Measurements from ENCODE around the gene VBP1.
"Not testable (repeated sequence)": the region's sequence is repeated elsewhere in the genome, so short reads cannot be mapped to it uniquely, and the experiment has no call there.

VBP1 gene

DNA sequence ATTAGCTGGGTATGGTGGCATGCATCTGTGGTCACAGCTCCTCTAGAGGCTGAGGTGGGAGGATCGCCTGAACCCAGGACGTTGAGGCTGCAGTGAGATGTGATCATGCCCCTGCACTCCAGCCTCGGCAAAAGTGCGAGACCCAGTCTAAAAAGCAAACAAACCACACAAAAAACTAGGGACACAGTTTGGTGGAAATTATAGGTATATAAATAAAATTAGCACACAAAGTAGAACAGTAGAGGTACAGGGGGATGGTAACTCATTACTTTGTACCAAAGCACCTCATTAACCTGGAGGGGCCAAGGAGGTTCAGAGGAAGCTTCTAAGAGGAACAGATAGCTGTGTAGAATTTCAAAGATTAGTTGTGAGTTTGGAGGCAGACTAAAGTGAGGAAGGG, 5.1 kb downstream of the VBP1 start:
- peaks cover 23% of the 10 kb centered on the region for H3K36me3 ChIP-seq (ENCODE audit: control insufficient read depth, insufficient read depth, low read length)
- WGBS, 2 experiments: 90 to 100% methylated on average over 2 of the region's 4 CpGs
- no peak overlapping the region for H3K4me3 ChIP-seq (ENCODE audit: insufficient read depth, low read depth, low read length)
- peaks cover 4% of the 10 kb centered on the region for H3K4me1 ChIP-seq (ENCODE audit: control insufficient read depth, insufficient read depth, low read length)
- H3K9me3 ChIP-seq (ENCODE audit: control insufficient read depth, low read length): no peaks in the 10 kb centered on the region
- H3K27ac ChIP-seq (ENCODE audit: insufficient read depth, low read depth, low read length, poor library complexity, severe bottlenecking): no peak overlapping the region
- H3K27me3 ChIP-seq (ENCODE audit: control insufficient read depth, insufficient read depth, low read length, poor library complexity, severe bottlenecking): no peaks in the 10 kb centered on the region

DNA sequence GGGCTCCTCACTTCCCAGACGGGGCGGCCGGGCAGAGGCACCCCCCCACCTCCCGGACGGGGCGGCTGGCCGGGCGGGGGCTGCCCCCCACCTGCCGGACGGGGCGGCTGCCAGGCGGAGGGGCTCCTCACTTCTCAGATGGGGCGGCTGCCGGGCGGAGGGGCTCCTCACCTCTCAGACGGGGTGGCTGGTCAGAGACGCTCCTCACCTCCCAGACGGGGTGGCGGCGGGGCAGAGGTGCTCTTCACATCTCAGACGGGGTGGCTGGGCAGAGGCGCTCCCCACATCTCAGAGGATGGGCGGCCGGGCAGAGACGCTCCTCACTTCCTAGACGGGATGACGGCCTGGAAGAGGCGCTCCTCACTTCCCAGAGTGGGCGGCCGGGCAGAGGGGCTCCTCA, 7.5 kb downstream of the VBP1 start:
- not testable (repeated sequence) for H3K4me3 ChIP-seq (ENCODE audit: insufficient read depth, low read depth, low read length); H3K4me1 ChIP-seq (ENCODE audit: control insufficient read depth, insufficient read depth, low read length); H3K27ac ChIP-seq (ENCODE audit: insufficient read depth, low read depth, low read length, poor library complexity, severe bottlenecking); H3K27me3 ChIP-seq (ENCODE audit: control insufficient read depth, insufficient read depth, low read length, poor library complexity, severe bottlenecking); H3K9me3 ChIP-seq (ENCODE audit: control insufficient read depth, low read length)
- H3K36me3 ChIP-seq (ENCODE audit: control insufficient read depth, insufficient read depth, low read length): peaks cover 23% of the 10 kb centered on the region
- 95 to 98% methylated on average over 29 of the region's 30 CpGs for WGBS, 2 experiments

DNA sequence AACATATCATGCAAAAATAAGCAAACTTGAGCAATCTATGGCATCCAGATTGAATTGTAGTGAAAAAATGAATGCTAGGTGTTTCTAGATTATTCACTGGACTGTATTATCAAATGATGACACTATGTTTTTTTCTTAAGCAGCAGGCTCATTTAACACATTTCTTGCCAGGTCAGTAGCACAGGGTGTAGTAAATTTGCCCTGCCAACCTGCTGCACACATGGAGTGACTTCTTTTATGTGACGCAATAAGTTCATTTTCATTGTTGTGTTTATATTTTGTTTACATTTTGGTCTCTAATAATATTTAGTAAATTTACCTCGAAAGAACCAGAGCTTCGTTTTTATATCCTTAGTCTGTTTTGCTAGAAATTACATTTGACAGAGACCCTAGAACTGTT, 9.5 kb downstream of the VBP1 start:
- Histone ChIP-seq H3K4me1 (ENCODE audit: control insufficient read depth, insufficient read depth, low read length) (no peaks in the 10 kb centered on the region), H3K36me3 (ENCODE audit: control insufficient read depth, insufficient read depth, low read length) (peaks cover 20% of the 10 kb centered on the region), H3K4me3 (ENCODE audit: insufficient read depth, low read depth, low read length) (no peak overlapping the region), H3K9me3 (ENCODE audit: control insufficient read depth, low read length) (no peaks in the 10 kb centered on the region), H3K27ac (ENCODE audit: insufficient read depth, low read depth, low read length, poor library complexity, severe bottlenecking) (no peak overlapping the region), H3K27me3 (ENCODE audit: control insufficient read depth, insufficient read depth, low read length, poor library complexity, severe bottlenecking) (no peaks in the 10 kb centered on the region)
- 80 to 100% methylated on average over 2 of the region's 3 CpGs for WGBS, 2 experiments

DNA sequence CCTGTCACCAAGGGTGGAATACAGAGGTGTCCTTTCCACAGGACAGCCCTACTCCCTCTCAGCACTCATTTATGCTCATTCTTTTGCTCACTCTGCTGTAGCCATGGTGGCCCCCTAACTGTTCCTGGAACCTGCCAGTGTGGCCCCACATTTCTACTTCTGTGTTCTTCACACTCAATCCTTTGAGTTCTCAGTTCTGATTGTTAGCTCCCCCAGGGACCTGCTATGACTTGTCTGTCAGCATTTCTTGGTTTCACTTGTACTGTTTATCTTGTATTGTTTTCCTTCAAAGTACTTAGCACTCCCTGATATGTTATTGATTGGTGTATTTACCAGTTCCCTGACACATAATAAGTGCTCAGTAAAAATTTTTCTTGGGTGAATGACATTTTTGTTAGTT, 14.9 kb downstream of the VBP1 start:
- Histone ChIP-seq H3K9me3 (ENCODE audit: control insufficient read depth, low read length) (no peaks in the 10 kb centered on the region), H3K36me3 (ENCODE audit: control insufficient read depth, insufficient read depth, low read length) (peaks cover 3% of the 10 kb centered on the region), H3K4me3 (ENCODE audit: insufficient read depth, low read depth, low read length) (no peak overlapping the region)

DNA sequence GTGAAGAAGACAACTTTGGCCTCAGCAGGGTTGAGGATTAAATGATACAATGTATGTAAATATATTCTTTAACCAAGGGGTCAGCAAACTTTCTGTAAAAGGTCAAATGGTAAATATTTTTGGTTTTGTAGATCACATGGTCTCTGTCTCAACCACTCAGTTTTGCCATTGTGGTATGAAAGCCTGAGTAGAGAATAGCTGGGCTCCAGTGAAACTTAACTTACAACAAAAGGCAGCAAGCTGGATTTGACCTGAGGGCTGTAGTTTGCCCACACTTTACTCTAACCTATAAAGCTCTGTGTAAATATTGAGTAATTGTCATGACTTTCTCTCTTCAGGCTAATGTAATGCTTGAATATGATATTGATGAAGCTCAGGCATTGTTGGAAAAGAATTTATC, 19.6 kb downstream of the VBP1 start:
- Histone ChIP-seq H3K4me1 (ENCODE audit: control insufficient read depth, insufficient read depth, low read length) (no peaks in the 10 kb centered on the region), H3K9me3 (ENCODE audit: control insufficient read depth, low read length) (no peaks in the 10 kb centered on the region), H3K4me3 (ENCODE audit: insufficient read depth, low read depth, low read length) (no peak overlapping the region), H3K27me3 (ENCODE audit: control insufficient read depth, insufficient read depth, low read length, poor library complexity, severe bottlenecking) (no peaks in the 10 kb centered on the region), H3K27ac (ENCODE audit: insufficient read depth, low read depth, low read length, poor library complexity, severe bottlenecking) (no peak overlapping the region), H3K36me3 (ENCODE audit: control insufficient read depth, insufficient read depth, low read length) (peaks cover 7% of the 10 kb centered on the region)

More for the DNA sequence above, 14.9 kb downstream of the VBP1 start:
- H3K27ac ChIP-seq (ENCODE audit: insufficient read depth, low read depth, low read length, poor library complexity, severe bottlenecking): no peak overlapping the region
- no peaks in the 10 kb centered on the region for H3K27me3 ChIP-seq (ENCODE audit: control insufficient read depth, insufficient read depth, low read length, poor library complexity, severe bottlenecking)
- H3K4me1 ChIP-seq (ENCODE audit: control insufficient read depth, insufficient read depth, low read length): no peaks in the 10 kb centered on the region

DNA sequence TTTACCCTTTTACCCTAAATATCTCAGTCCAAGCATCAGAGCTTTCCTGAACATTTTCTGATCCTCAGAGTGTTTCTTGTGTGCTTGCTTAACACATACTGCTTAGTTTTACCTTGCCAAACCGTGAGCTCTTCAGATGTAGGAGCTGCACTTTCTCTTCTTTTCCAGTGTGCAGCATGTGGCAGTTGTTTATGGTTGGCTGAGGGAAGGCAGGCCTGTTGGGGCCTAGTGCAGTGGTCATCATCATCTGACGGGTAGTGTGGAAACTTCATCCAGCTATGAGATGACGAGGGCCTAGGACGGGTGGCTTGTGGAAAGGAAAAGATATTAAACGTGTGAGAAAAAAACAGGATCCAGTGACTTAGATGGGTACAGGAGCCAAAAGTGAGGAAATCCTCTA, 21.5 kb downstream of the VBP1 start:
- H3K27ac ChIP-seq (ENCODE audit: insufficient read depth, low read depth, low read length, poor library complexity, severe bottlenecking): no peak overlapping the region
- H3K9me3 ChIP-seq (ENCODE audit: control insufficient read depth, low read length): no peaks in the 10 kb centered on the region
- H3K4me3 ChIP-seq (ENCODE audit: insufficient read depth, low read depth, low read length): no peak overlapping the region
- H3K36me3 ChIP-seq (ENCODE audit: control insufficient read depth, insufficient read depth, low read length): peaks cover 7% of the 10 kb centered on the region
- H3K27me3 ChIP-seq (ENCODE audit: control insufficient read depth, insufficient read depth, low read length, poor library complexity, severe bottlenecking): no peaks in the 10 kb centered on the region
- 95 to 98% methylated on average over 5 of the region's 5 CpGs for WGBS, 2 experiments
- H3K4me1 ChIP-seq (ENCODE audit: control insufficient read depth, insufficient read depth, low read length): no peaks in the 10 kb centered on the region

DNA sequence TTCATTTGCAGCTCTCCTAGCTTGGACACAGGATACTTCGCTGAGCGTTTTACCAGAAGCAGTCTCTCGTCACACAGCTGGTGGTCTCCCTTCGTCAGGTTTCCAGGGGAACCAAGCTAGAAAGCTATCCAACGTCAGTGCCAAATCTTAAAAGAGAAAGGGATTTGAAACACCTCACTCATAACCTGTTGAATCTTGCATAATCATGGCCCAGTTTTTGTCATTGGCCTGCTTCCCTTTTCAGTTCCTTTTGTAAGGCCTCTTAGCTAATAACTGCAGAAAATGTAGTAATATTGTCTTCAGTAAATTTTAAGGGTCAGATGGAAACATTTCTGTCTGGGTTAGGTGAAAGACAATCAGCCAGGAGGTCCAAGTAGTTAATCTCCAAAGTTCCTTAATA, 26.0 kb downstream of the VBP1 start:
- peaks cover 5% of the 10 kb centered on the region for H3K36me3 ChIP-seq (ENCODE audit: control insufficient read depth, insufficient read depth, low read length)
- H3K4me3 ChIP-seq (ENCODE audit: insufficient read depth, low read depth, low read length): no peak overlapping the region
- no peaks in the 10 kb centered on the region for H3K27me3 ChIP-seq (ENCODE audit: control insufficient read depth, insufficient read depth, low read length, poor library complexity, severe bottlenecking)
- H3K4me1 ChIP-seq (ENCODE audit: control insufficient read depth, insufficient read depth, low read length): no peaks in the 10 kb centered on the region
- no peaks in the 10 kb centered on the region for H3K9me3 ChIP-seq (ENCODE audit: control insufficient read depth, low read length)
- no peak overlapping the region for H3K27ac ChIP-seq (ENCODE audit: insufficient read depth, low read depth, low read length, poor library complexity, severe bottlenecking)
- 71 to 75% methylated on average over 5 of the region's 5 CpGs for WGBS, 2 experiments

DNA sequence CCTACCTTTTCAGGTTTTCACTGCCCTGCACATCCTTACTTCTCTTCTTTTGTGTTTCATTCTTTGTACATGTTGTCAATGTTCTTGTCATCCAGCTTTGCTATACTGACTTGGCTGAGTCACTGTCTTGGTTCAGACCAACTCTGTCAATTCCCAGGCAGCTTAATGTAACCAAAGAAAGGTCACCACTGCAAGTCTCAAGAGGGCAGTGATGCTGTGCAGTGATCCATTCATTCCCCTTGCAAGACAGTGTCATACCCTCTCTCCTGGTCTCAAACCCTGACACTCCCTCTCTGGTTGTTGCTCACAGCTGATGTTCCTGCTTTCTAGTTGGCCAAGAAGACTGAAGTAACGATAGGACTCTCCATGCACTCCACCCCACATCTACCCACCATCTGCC, 30.5 kb downstream of the VBP1 start:
- H3K4me3 ChIP-seq (ENCODE audit: insufficient read depth, low read depth, low read length): no peak overlapping the region
- H3K4me1 ChIP-seq (ENCODE audit: control insufficient read depth, insufficient read depth, low read length): no peaks in the 10 kb centered on the region
- H3K9me3 ChIP-seq (ENCODE audit: control insufficient read depth, low read length): no peaks in the 10 kb centered on the region
- no peak overlapping the region for H3K27ac ChIP-seq (ENCODE audit: insufficient read depth, low read depth, low read length, poor library complexity, severe bottlenecking)
- H3K36me3 ChIP-seq (ENCODE audit: control insufficient read depth, insufficient read depth, low read length): no peaks in the 10 kb centered on the region
- 100% methylated on average over 1 of the region's 1 CpG for WGBS, 2 experiments
- no peaks in the 10 kb centered on the region for H3K27me3 ChIP-seq (ENCODE audit: control insufficient read depth, insufficient read depth, low read length, poor library complexity, severe bottlenecking)

DNA sequence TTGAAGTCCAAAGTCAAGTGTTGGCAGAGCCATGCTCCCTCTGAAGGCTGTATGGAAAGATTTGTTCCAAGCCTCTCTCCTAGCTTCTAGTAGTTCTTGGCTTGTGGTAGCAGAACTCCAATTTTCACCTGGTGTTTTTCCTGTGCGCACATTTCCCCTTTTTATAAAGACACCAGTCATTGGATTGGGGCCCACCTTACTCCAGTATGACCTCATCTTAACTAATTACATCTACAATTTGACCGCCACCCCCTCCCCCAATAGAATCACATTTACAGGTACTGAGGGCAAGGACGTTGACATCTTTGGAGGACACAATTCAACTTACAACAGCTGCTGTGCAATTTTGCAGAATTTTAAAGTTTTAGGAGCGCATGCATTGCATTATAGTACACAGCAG, 31.2 kb downstream of the VBP1 start:
- no peak overlapping the region for H3K4me3 ChIP-seq (ENCODE audit: insufficient read depth, low read depth, low read length)
- WGBS, 2 experiments: 87 to 92% methylated on average over 4 of the region's 4 CpGs
- no peaks in the 10 kb centered on the region for H3K9me3 ChIP-seq (ENCODE audit: control insufficient read depth, low read length)

DNA sequence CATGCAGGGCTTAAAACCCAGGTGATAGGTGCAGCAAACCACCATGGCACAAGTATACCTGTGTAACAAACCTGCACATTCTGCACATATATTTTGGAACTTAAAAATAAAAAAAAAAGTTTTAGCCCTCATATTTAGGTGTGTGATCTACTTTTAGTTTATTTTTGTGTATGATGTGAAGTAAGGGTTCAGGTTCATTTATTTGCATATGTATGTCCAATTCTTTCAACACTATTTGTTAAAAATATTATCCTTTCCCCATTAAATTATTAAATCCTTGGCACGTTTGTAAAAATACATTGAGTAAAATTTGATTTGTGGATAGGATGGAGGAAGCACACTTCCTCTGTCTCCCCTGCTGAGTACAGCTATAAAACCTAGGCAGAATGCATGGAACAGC, 35.1 kb downstream of the VBP1 start:
- Histone ChIP-seq H3K27ac (ENCODE audit: insufficient read depth, low read depth, low read length, poor library complexity, severe bottlenecking) (no peak overlapping the region), H3K27me3 (ENCODE audit: control insufficient read depth, insufficient read depth, low read length, poor library complexity, severe bottlenecking) (no peaks in the 10 kb centered on the region), H3K36me3 (ENCODE audit: control insufficient read depth, insufficient read depth, low read length) (no peaks in the 10 kb centered on the region), H3K4me1 (ENCODE audit: control insufficient read depth, insufficient read depth, low read length) (no peaks in the 10 kb centered on the region), H3K9me3 (ENCODE audit: control insufficient read depth, low read length) (no peaks in the 10 kb centered on the region), H3K4me3 (ENCODE audit: insufficient read depth, low read depth, low read length) (no peak overlapping the region)
- WGBS, 2 experiments: no CpG with 5 or more reads among the region's 1 CpG

More for the DNA sequence above, 31.2 kb downstream of the VBP1 start:
- no peaks in the 10 kb centered on the region for H3K4me1 ChIP-seq (ENCODE audit: control insufficient read depth, insufficient read depth, low read length)
- H3K27me3 ChIP-seq (ENCODE audit: control insufficient read depth, insufficient read depth, low read length, poor library complexity, severe bottlenecking): no peaks in the 10 kb centered on the region
- H3K27ac ChIP-seq (ENCODE audit: insufficient read depth, low read depth, low read length, poor library complexity, severe bottlenecking): no peak overlapping the region
- H3K36me3 ChIP-seq (ENCODE audit: control insufficient read depth, insufficient read depth, low read length): no peaks in the 10 kb centered on the region

DNA sequence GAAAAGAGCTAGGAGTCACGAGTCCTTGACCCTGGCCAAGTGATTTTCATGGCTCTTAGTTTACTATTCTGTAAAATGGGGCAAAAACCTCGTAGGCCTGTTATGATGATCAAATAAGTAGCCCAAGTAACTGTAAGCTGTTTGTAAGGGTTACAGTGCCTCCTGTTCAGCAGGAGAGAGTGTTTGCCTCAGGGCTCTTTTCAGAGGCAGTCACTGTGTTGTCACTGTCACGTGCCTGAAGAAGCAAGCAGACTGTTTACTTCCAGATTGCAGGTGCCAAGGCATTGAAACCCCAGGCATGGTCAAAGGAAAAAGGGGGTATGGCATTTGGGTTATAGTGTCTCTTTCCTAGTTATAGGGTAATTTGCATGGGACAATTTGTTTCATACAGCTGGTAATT, 43.5 kb downstream of the VBP1 start:
- Histone ChIP-seq H3K27me3 (ENCODE audit: control insufficient read depth, insufficient read depth, low read length, poor library complexity, severe bottlenecking) (no peaks in the 10 kb centered on the region), H3K27ac (ENCODE audit: insufficient read depth, low read depth, low read length, poor library complexity, severe bottlenecking) (no peak overlapping the region), H3K4me1 (ENCODE audit: control insufficient read depth, insufficient read depth, low read length) (no peaks in the 10 kb centered on the region), H3K9me3 (ENCODE audit: control insufficient read depth, low read length) (no peaks in the 10 kb centered on the region), H3K36me3 (ENCODE audit: control insufficient read depth, insufficient read depth, low read length) (no peaks in the 10 kb centered on the region), H3K4me3 (ENCODE audit: insufficient read depth, low read depth, low read length) (no peak overlapping the region)
- 92 to 96% methylated on average over 3 of the region's 3 CpGs for WGBS, 2 experiments

Measured in ectodermal cell (in vitro differentiated cells).